Measurements from ENCODE around the gene VSTM2B. TPM values are rescaled to one million over a fixed set of nuclear protein-coding genes. Genes with fewer than 3 reads are reported as not detected.

The VSTM2B gene
- total RNA-seq, 1 experiment from 2014 or later: not detected

- ChIA-PET CTCF (no interaction called here), POLR2A (no interaction called here)
- H3K4me3 ChIP-seq (ENCODE audit: low read depth in 2 of 2, low read length in 2 of 2): no peak overlapping the region
- ATAC-seq: no peak
- no peak overlapping the region for H3K27ac ChIP-seq (ENCODE audit: low read length)
- no peaks in the 10 kb centered on the region for H3K9me3 ChIP-seq (ENCODE audit: control insufficient read depth, insufficient read depth, low read depth, low read length)
- intact Hi-C loops (cut with micrococcal nuclease; ENCODE audit: unreplicated experiment) (no loop called here), in situ Hi-C loops (cut with HindIII; ENCODE audit: low pct_unique_long_range_greater_than_20kb, low sequenced_read_pairs) (no loop called here)
- H3K27me3 ChIP-seq (ENCODE audit: control insufficient read depth, insufficient read depth, low read length): peaks cover 7% of the 10 kb centered on the region
- DNase-seq (ENCODE audit: low read depth, low spot score): no peak
- no peaks in the 10 kb centered on the region for H3K4me1 ChIP-seq (ENCODE audit: control insufficient read depth, insufficient read depth, low read length)
- no peaks in the 10 kb centered on the region for H3K36me3 ChIP-seq (ENCODE audit: control insufficient read depth, insufficient read depth, low read length)
- BruUV-seq (replicated peaks): no TSS peak
- no peak for TF ChIP-seq CTCF (IDR thresholded peaks at IDR 0.05)
- no peak for TF ChIP-seq SIN3A (IDR thresholded peaks at IDR 0.05; ENCODE audit: borderline replicate concordance, insufficient read depth, low read depth, low read length)
- no peak for TF ChIP-seq POLR2AphosphoS5 (IDR thresholded peaks at IDR 0.05; ENCODE audit: low read depth, low read length)
- no peak for TF ChIP-seq REST (IDR thresholded peaks at IDR 0.05; ENCODE audit: insufficient read depth in 1 of 2, low read depth in 2 of 2, low read length in 1 of 2)
- TF ChIP-seq TCF7L2 (IDR thresholded peaks at IDR 0.05; ENCODE audit: low read depth, low read length): no peak
Observed at GRCh38 chr19:29532956-29533355, 7.2 kb downstream of the VSTM2B start.

- no peak overlapping the region for H3K4me3 ChIP-seq (ENCODE audit: low read depth in 2 of 2, low read length in 2 of 2)
- POLR2A ChIA-PET: no interaction called here
- no peaks in the 10 kb centered on the region for H3K9me3 ChIP-seq (ENCODE audit: control insufficient read depth, insufficient read depth, low read depth, low read length)
- H3K27ac ChIP-seq (ENCODE audit: low read length): no peak overlapping the region
- CTCF ChIA-PET: no interaction called here
- peaks cover 6% of the 10 kb centered on the region for H3K27me3 ChIP-seq (ENCODE audit: control insufficient read depth, insufficient read depth, low read length)
- no TSS peak for BruUV-seq (replicated peaks)
- in situ Hi-C loops (cut with HindIII; ENCODE audit: low pct_unique_long_range_greater_than_20kb, low sequenced_read_pairs): no loop called here
- no peaks in the 10 kb centered on the region for H3K4me1 ChIP-seq (ENCODE audit: control insufficient read depth, insufficient read depth, low read length)
- ATAC-seq: no peak
- H3K36me3 ChIP-seq (ENCODE audit: control insufficient read depth, insufficient read depth, low read length): no peaks in the 10 kb centered on the region
- TF ChIP-seq REST (IDR thresholded peaks at IDR 0.05; ENCODE audit: insufficient read depth in 1 of 2, low read depth in 2 of 2, low read length in 1 of 2) (no peak), CTCF (IDR thresholded peaks at IDR 0.05) (no peak), POLR2AphosphoS5 (IDR thresholded peaks at IDR 0.05; ENCODE audit: low read depth, low read length) (no peak), SIN3A (IDR thresholded peaks at IDR 0.05; ENCODE audit: borderline replicate concordance, insufficient read depth, low read depth, low read length) (no peak), TCF7L2 (IDR thresholded peaks at IDR 0.05; ENCODE audit: low read depth, low read length) (no peak)
- no peak for DNase-seq (ENCODE audit: low read depth, low spot score)
- intact Hi-C loops (cut with micrococcal nuclease; ENCODE audit: unreplicated experiment): no loop called here
Observed at GRCh38 chr19:29533578-29534544, 8.1 kb downstream of the VSTM2B start.
